ENCODE results near the gene ADM5.

- TF ChIP-seq, protein P1, sequence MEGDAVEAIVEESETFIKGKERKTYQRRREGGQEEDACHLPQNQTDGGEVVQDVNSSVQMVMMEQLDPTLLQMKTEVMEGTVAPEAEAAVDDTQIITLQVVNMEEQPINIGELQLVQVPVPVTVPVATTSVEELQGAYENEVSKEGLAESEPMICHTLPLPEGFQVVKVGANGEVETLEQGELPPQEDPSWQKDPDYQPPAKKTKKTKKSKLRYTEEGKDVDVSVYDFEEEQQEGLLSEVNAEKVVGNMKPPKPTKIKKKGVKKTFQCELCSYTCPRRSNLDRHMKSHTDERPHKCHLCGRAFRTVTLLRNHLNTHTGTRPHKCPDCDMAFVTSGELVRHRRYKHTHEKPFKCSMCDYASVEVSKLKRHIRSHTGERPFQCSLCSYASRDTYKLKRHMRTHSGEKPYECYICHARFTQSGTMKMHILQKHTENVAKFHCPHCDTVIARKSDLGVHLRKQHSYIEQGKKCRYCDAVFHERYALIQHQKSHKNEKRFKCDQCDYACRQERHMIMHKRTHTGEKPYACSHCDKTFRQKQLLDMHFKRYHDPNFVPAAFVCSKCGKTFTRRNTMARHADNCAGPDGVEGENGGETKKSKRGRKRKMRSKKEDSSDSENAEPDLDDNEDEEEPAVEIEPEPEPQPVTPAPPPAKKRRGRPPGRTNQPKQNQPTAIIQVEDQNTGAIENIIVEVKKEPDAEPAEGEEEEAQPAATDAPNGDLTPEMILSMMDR (IDR thresholded peaks at IDR 0.05) = peak; percentile 54 to 80 (median 71)
- no peak for TF ChIP-seq POLR2A (IDR thresholded peaks at IDR 0.05)
Observed at GRCh38 chr19:49672131-49672919, 17.1 kb upstream of the ADM5 start.
